GM18519 (cell line): ENCODE measurements around the gene MPEG1.

Source experiments
- ATAC-seq: cut with Tn5 transposase; IDR thresholded peaks from one replicate; pipeline ENCODE4 v1.9.1; 2021; ENCODE audit warnings: mild to moderate bottlenecking, moderate library complexity; ENCODE audit not compliant: unreplicated experiment, low FRiP score

MPEG1 gene

DNA sequence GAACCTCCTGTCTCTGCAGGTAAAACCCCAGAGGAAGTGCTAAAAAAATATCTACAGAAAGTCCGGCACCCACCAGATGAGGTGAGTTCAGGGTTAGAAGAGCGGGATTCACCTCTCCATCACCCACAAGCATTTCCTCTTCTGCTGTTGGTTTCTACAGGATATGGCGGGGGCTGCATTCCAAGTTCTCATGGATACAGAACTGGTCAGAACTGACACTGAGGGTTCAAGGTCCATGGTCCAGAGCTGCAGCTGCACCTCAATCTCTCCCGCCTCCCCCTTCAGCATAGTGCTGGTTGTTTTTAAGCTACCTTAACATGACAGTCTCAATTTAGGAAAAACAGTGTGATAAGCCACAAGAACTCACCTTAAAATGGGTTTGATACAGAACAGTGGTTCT is 21.6 kb downstream of the MPEG1 start:
- ATAC-seq: no peak

- no peak for ATAC-seq
Observed at GRCh38 chr11:59189986-59190385, 22.7 kb downstream of the MPEG1 start.

- no peak for ATAC-seq
Observed at GRCh38 chr11:59188954-59189353, 23.8 kb downstream of the MPEG1 start.

- ATAC-seq: no peak
Observed at GRCh38 chr11:59187587-59187986, 25.1 kb downstream of the MPEG1 start.

GRCh38 chr11:59187035-59187434 is 25.7 kb downstream of the MPEG1 start:
- ATAC-seq: no peak

GRCh38 chr11:59186130-59186594 is 26.6 kb downstream of the MPEG1 start:
- peak; percentile 65 for ATAC-seq

- ATAC-seq: no peak
Observed at GRCh38 chr11:59185386-59185945, 27.3 kb downstream of the MPEG1 start.

GRCh38 chr11:59184691-59185339 is 27.9 kb downstream of the MPEG1 start:
- no peak for ATAC-seq

DNA sequence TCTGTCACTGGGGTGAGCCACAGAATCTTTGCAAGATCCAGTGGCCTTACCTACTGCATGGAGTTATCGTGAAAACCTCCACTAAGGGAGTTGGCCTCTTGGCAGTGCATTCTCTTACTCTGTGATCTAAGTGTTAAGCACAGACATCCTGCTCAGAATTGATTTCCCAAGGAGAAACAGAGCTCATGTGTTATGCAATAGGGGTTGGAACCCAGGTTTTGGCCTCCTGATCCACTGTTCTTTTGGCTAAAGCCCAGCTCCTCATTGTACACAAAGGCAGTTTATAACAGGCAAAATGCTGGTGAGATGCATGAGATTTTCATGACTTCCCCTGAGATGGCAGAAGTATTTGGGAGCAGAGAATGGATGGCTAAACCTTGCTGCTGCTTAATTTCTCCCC is 29.0 kb downstream of the MPEG1 start:
- ATAC-seq: no peak

DNA sequence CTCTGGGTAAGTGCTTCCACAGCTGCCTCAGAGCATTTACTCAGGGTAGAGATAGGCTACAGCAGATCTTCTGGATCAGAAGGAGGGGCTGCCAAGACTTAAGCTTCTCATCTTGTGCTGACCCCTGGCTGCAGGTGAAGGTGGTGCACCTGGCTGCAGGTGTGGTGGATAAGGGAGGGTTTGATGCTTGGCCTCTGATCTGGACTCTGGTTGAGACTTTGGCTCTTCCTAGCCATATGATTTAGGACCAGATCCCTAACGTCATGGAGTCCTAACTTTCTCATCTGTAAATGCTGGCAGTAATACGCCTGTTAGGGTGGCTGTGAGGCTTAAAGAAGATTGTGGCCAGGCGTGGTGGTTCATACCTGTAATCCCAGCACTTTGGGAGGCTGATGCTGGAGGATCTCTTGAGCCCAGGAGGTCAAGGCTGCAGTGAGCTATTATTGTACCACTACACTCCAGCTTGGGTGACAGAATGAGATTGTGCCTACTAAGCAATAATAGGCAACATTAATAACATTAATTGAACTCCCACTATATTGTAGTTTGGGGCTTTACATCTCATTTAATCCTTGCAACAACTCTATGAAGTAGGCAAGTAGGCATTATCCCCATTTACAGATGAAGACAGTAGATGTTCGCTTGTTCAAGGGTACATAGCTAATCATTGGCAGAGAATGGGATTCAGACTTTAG is 30.1 kb downstream of the MPEG1 start:
- no peak for ATAC-seq

- no peak for ATAC-seq
Observed at GRCh38 chr11:59181746-59182456, 30.8 kb downstream of the MPEG1 start.

DNA sequence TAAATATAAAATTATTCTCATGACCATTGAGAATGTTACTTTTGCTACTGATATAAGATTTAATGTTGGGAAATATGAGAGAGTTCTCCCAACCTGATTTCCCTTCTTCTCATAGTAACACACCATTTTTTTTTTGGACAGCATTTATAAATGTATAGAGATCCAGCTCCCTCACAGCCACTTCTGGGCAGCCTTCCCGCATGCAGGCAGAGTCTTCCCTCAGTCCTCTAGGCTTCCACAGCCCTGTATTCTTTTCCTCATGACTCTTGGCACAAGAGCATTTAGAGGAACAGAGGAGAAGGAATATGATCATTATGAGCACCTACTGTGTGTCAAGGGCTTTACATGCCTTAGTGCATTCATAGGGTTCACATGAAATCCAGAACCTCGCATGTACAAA is 31.8 kb downstream of the MPEG1 start:
- no peak for ATAC-seq

GRCh38 chr11:59180168-59180776 is 32.5 kb downstream of the MPEG1 start:
- no peak for ATAC-seq

GRCh38 chr11:59179121-59179520 is 33.6 kb downstream of the MPEG1 start:
- ATAC-seq: no peak

- ATAC-seq: no peak
Observed at GRCh38 chr11:59178402-59178801, 34.3 kb downstream of the MPEG1 start.

DNA sequence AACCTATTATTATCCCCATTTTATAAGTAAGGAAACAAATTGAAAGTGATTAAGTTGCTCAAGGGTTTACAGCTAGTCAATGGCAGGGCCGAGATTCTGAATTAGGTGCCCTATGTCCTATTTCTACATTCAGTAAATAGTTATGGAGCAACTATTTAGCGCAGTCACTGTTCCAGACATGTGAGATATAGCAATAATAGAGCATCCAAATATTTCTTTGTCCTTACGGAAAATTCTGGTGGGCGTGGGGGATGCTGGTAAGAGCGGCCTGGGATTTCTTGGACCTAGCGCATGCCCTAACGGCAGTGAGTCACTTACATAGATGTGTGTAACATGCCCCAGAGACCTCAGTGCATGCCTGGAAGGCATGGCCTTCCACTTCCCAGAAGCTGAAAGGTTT is 36.4 kb downstream of the MPEG1 start:
- ATAC-seq: no peak

DNA sequence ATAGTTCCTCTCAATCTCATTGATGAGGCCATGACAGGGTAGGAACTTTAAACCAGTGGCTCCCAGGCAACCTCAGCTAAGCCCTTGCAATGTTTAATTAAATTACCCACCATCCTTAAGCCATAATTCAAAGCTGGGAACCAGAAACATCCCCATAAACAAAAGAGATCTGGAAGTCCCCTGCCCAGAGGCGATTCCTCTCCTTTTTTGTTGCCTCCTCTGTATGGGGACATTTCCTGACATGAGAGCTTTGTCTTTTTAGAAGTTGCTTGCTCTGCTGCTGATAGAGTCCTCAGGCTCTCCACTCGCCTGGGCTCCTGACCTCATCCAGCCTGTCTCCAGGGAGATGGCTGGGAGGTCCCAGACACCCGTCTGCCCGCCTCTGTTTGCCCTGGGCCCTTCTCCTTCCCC is 37.6 kb downstream of the MPEG1 start:
- ATAC-seq: no peak

DNA sequence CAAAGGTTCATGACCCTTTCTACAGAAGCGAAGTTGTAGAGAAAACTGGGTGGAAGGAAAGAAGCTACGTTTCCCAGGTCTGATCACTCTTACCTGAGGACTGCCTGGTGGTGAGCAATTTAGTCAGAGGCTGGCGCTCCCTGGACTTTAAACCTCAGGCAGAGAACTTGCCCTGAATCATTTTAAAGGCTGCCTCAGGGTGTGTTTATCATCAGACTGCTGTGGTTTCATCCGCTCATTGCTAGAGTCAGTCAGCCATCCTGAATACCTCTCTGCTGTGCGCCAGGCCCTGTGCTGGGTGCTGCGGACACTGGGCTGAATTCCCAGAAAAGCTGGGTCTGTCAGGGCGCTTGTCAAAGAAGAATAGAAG is 38.1 kb downstream of the MPEG1 start:
- no peak for ATAC-seq

DNA sequence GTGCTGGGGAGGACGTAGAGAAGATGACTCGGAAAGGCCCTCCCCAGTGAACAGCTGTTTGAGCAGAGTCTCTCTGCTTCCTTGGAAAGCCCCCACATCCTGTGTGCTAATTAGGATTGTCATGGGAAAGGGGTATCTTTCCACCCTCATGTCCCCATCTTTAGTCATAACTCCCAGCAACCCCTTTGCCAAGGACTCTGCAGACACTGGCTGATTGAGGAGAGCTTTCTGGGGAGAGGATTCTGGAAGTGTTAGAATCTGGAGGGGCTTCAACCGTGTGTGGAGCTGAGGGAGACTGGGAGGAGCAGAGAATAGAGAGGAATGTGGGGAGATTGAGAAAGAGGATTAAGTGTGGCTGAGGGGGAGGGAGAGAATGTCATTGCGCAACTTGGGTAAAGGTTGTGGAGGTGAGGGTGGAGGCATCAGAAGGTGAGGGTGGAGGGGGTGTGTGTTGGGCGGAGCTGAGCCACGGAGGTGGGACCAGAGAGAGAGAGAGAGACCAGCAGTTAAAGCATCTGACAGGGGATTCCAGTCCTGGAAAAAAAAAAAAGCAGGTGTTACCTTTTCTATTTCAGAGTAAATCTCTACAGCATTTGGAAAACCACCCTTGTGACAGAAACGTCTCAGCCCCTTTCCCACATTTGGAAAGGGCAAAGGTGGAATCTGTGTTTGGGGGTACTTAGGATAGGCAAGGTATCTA is 38.6 kb downstream of the MPEG1 start:
- ATAC-seq: no peak
